ENCODE measurements around the gene ANGPTL4. TPM values are rescaled to one million over a fixed set of nuclear protein-coding genes. Genes with fewer than 3 reads are reported as not detected.
A peak's percentile ranks its signal among the peaks of the same experiment; 100 is the strongest.

The ANGPTL4 gene
- total and polyA plus RNA-seq, 9 of the 15 experiments (the other 6 are each of a cell fraction or from before 2014, with no cell fraction given): 0.05 to 0.77 (median 0.22) TPM; not detected in 4

DNA sequence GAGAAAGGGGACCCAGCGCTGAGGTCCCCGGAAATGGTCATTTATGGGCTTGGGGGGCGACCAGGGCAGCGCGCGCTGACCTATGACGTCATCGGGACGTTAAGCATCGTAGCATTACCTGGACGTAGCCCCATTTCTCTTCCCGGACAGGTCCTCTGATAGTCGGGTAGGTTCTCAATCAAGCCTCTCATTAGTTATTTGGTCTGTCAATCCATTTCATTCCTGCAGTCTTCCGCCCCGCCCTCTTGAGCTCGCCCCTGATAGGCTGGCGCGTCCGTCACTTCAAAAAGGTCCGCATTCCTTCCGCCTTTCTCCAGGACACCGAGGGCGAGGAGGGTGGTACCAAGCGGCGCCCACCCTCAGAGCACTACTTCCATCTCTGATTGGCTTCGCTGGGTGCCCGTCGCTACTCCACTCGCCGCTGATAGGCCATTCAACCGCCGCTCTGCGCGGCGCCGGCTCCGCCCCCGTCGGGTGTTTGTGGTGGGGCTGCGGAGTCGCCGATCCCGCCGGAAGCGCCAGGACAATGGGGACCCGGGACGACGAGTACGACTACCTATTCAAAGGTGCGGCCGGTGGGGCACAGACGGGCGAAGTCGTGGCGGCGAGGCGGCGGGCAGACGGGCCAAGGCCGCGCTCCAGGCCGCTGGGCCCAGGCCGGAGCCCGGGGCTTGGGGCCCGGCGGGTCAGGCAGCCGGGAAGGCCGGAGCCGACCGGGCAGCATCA is 26.1 kb downstream of the ANGPTL4 start, which contains the start of gene RAB11B (continued):
- TF ChIP-seq, protein P1, sequence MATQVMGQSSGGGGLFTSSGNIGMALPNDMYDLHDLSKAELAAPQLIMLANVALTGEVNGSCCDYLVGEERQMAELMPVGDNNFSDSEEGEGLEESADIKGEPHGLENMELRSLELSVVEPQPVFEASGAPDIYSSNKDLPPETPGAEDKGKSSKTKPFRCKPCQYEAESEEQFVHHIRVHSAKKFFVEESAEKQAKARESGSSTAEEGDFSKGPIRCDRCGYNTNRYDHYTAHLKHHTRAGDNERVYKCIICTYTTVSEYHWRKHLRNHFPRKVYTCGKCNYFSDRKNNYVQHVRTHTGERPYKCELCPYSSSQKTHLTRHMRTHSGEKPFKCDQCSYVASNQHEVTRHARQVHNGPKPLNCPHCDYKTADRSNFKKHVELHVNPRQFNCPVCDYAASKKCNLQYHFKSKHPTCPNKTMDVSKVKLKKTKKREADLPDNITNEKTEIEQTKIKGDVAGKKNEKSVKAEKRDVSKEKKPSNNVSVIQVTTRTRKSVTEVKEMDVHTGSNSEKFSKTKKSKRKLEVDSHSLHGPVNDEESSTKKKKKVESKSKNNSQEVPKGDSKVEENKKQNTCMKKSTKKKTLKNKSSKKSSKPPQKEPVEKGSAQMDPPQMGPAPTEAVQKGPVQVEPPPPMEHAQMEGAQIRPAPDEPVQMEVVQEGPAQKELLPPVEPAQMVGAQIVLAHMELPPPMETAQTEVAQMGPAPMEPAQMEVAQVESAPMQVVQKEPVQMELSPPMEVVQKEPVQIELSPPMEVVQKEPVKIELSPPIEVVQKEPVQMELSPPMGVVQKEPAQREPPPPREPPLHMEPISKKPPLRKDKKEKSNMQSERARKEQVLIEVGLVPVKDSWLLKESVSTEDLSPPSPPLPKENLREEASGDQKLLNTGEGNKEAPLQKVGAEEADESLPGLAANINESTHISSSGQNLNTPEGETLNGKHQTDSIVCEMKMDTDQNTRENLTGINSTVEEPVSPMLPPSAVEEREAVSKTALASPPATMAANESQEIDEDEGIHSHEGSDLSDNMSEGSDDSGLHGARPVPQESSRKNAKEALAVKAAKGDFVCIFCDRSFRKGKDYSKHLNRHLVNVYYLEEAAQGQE (IDR thresholded peaks at IDR 0.05; ENCODE audit: borderline replicate concordance): no peak
- TF ChIP-seq, protein P1 (CRISPR knock-in tag; IDR thresholded peaks at IDR 0.05; ENCODE audit: low read depth): peak; percentile 63; the same call in 1 of the 2 replicates
- TF ChIP-seq CREB1 (IDR thresholded peaks at IDR 0.05): peak; percentile 99
- TF ChIP-seq CREB1 (CRISPR knock-in tag; IDR thresholded peaks at IDR 0.05): peak; percentile 98
- peak; percentile 6; the same call in 1 of the 2 replicates for TF ChIP-seq ZNF384 (IDR thresholded peaks at IDR 0.05; ENCODE audit: low read depth, low read length)
- TF ChIP-seq, protein P2, sequence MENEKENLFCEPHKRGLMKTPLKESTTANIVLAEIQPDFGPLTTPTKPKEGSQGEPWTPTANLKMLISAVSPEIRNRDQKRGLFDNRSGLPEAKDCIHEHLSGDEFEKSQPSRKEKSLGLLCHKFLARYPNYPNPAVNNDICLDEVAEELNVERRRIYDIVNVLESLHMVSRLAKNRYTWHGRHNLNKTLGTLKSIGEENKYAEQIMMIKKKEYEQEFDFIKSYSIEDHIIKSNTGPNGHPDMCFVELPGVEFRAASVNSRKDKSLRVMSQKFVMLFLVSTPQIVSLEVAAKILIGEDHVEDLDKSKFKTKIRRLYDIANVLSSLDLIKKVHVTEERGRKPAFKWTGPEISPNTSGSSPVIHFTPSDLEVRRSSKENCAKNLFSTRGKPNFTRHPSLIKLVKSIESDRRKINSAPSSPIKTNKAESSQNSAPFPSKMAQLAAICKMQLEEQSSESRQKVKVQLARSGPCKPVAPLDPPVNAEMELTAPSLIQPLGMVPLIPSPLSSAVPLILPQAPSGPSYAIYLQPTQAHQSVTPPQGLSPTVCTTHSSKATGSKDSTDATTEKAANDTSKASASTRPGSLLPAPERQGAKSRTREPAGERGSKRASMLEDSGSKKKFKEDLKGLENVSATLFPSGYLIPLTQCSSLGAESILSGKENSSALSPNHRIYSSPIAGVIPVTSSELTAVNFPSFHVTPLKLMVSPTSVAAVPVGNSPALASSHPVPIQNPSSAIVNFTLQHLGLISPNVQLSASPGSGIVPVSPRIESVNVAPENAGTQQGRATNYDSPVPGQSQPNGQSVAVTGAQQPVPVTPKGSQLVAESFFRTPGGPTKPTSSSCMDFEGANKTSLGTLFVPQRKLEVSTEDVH (IDR thresholded peaks at IDR 0.05; ENCODE audit: low read depth, partially characterized antibody): peak; percentile 96
- peak; percentile 24; the same call in 1 of the 2 replicates for TF ChIP-seq EP300 (IDR thresholded peaks at IDR 0.05; ENCODE audit: low read length)
- no peak for TF ChIP-seq ZNF75A (CRISPR knock-in tag; IDR thresholded peaks at IDR 0.05)
- peak; percentile 84; the same call in 1 of the 2 replicates for TF ChIP-seq GATAD2B (IDR thresholded peaks at IDR 0.05; ENCODE audit: borderline replicate concordance)
- TF ChIP-seq NR2C1 (IDR thresholded peaks at IDR 0.05): peak; percentile 82
- peak; percentile 79 for TF ChIP-seq NR2C1 (tag; IDR thresholded peaks at IDR 0.05)
- TF ChIP-seq ATF3 (IDR thresholded peaks at IDR 0.05): peak; percentile 100
- TF ChIP-seq ATF3 (CRISPR knock-in tag; conservative IDR thresholded peaks at IDR 0.05): no peak; the same call in 1 of the 2 replicates
- TF ChIP-seq TRIM28 (IDR thresholded peaks at IDR 0.05): no peak
- TF ChIP-seq, protein P3, sequence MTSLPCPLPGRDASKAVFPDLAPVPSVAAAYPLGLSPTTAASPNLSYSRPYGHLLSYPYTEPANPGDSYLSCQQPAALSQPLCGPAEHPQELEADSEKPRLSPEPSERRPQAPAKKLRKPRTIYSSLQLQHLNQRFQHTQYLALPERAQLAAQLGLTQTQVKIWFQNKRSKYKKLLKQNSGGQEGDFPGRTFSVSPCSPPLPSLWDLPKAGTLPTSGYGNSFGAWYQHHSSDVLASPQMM (CRISPR knock-in tag; IDR thresholded peaks at IDR 0.05): no peak
- TF ChIP-seq CSDE1 (IDR thresholded peaks at IDR 0.05): peak in 1 of 2 experiments; percentile 92; a peak in 2 of 4 replicates
- TF ChIP-seq POLR2B (IDR thresholded peaks at IDR 0.05; ENCODE audit: low read depth, partially characterized antibody): peak; percentile 13
